Stimulated activated CD4-positive, alpha-beta T cell treated with anti-CD3 and anti-CD28 coated beads, Interleukin-12 subunit alpha, Interleukin-12 subunit beta, amount 100 ng/mL, for 48 hours (primary cell): ENCODE measurements around the gene HRH3.
A peak's percentile ranks its signal among the peaks of the same experiment; 100 is the strongest.

ENCODE experiments used
- DNase-seq, 3 donors: peaks; one replicate each; pipeline ENCODE4 v3.0.0-alpha.2; 2020; ENCODE audit warnings: low read depth in 2 of 3, low spot score in 1 of 3

Gene HRH3

GRCh38 chr20:62219992-62220665 is at the start of gene HRH3:
Gene HRH3, minus strand, starts transcription at chr20:62220278. Its CDS starts 308 bp downstream, at chr20:62219970.
- peak in 1 of 3 donors; percentile 17 for DNase-seq

- no peak for DNase-seq
Measured at GRCh38 chr20:62269871-62270270, 49.8 kb upstream of the HRH3 start.

- DNase-seq = no peak
Measured at GRCh38 chr20:62269378-62269777, 49.3 kb upstream of the HRH3 start.

GRCh38 chr20:62268228-62268900 is 48.3 kb upstream of the HRH3 start:
- DNase-seq = no peak

- DNase-seq = no peak
Measured at GRCh38 chr20:62267543-62267942, 47.5 kb upstream of the HRH3 start.

- DNase-seq = no peak
Measured at GRCh38 chr20:62266851-62267250, 46.8 kb upstream of the HRH3 start.

GRCh38 chr20:62266340-62266739 is 46.3 kb upstream of the HRH3 start:
- no peak for DNase-seq

- no peak for DNase-seq
Measured at GRCh38 chr20:62265365-62265764, 45.3 kb upstream of the HRH3 start.

GRCh38 chr20:62263396-62263795 is 43.3 kb upstream of the HRH3 start:
- DNase-seq = no peak

GRCh38 chr20:62262064-62262463 is 42.0 kb upstream of the HRH3 start:
- no peak for DNase-seq

GRCh38 chr20:62259294-62259565 is 39.2 kb upstream of the HRH3 start:
- DNase-seq = no peak

- DNase-seq = no peak
Measured at GRCh38 chr20:62258499-62259293, 38.6 kb upstream of the HRH3 start.

- DNase-seq = no peak
Measured at GRCh38 chr20:62255976-62256375, 35.9 kb upstream of the HRH3 start.

GRCh38 chr20:62254021-62254724 is 34.1 kb upstream of the HRH3 start:
- DNase-seq = no peak

GRCh38 chr20:62253398-62253797 is 33.3 kb upstream of the HRH3 start:
- no peak for DNase-seq

- no peak for DNase-seq
Measured at GRCh38 chr20:62252342-62252966, 32.4 kb upstream of the HRH3 start.

- no peak for DNase-seq
Measured at GRCh38 chr20:62248890-62249560, 28.9 kb upstream of the HRH3 start.

GRCh38 chr20:62246872-62247652 is 27.0 kb upstream of the HRH3 start:
- no peak for DNase-seq

- DNase-seq = no peak
Measured at GRCh38 chr20:62246431-62246830, 26.4 kb upstream of the HRH3 start.

- DNase-seq = no peak
Measured at GRCh38 chr20:62245911-62246280, 25.8 kb upstream of the HRH3 start.
